ENCODE data around the gene PLCG2. TPM values are rescaled to one million over a fixed set of nuclear protein-coding genes. Genes with fewer than 3 reads are reported as not detected.

Gene PLCG2
- total RNA-seq, 1 donor from 2014 or later = 5.7 TPM

GRCh38 chr16:81795193-81795592, 16.1 kb downstream of the PLCG2 start:
- H3K4me1 Mint-ChIP-seq = peaks cover 9% of the 10 kb centered on the region
- H3K27ac Mint-ChIP-seq = no peak overlapping the region
- no peaks in the 10 kb centered on the region for H3K36me3 Mint-ChIP-seq
- H3K27me3 Mint-ChIP-seq (ENCODE audit: low read depth) = peaks cover 11% of the 10 kb centered on the region
- no peak for TF ChIP-seq CTCF (IDR thresholded peaks at IDR 0.05; ENCODE audit: unreplicated experiment)
- H3K9me3 Mint-ChIP-seq = no peaks in the 10 kb centered on the region
- no peak overlapping the region for H3K4me3 Mint-ChIP-seq
- DNase-seq (ENCODE audit: low spot score in 2 of 2, unreplicated experiment in 2 of 2) = no peak

DNA sequence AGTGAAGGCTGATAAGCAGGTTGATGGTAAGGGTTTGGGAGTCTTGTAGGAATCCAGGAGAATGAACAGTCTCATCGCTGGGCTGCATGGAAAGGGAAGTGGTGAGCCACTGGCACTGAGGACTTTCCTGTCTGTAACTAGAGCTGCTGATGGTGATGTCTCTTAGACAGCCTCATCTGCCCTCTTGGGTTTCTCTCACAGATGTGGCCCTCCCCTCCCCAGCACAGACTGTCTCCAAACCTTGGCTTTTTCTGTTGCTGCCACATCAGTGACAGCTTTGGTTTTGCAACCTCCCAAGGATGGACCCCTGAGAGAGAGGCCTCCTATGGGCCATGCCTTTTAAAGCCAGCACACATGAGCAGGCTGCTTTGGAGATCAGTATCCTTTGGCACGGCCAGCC, 16.9 kb downstream of the PLCG2 start:
- H3K9me3 Mint-ChIP-seq = no peaks in the 10 kb centered on the region
- no peaks in the 10 kb centered on the region for H3K36me3 Mint-ChIP-seq
- no peak overlapping the region for H3K27ac Mint-ChIP-seq
- TF ChIP-seq CTCF (IDR thresholded peaks at IDR 0.05; ENCODE audit: unreplicated experiment) = no peak
- H3K4me3 Mint-ChIP-seq = no peak overlapping the region
- peaks cover 6% of the 10 kb centered on the region for H3K4me1 Mint-ChIP-seq
- no peak for DNase-seq (ENCODE audit: low spot score in 2 of 2, unreplicated experiment in 2 of 2)
- H3K27me3 Mint-ChIP-seq (ENCODE audit: low read depth) = peaks cover 7% of the 10 kb centered on the region

- Mint-ChIP-seq H3K4me3 (no peak overlapping the region), H3K4me1 (peaks cover 4% of the 10 kb centered on the region), H3K27ac (no peak overlapping the region), H3K27me3 (ENCODE audit: low read depth) (peaks cover 7% of the 10 kb centered on the region), H3K36me3 (no peaks in the 10 kb centered on the region), H3K9me3 (no peaks in the 10 kb centered on the region)
- no peak for TF ChIP-seq CTCF (IDR thresholded peaks at IDR 0.05; ENCODE audit: unreplicated experiment)
- no peak for DNase-seq (ENCODE audit: low spot score in 2 of 2, unreplicated experiment in 2 of 2)
Observed at GRCh38 chr16:81796583-81797346, 17.7 kb downstream of the PLCG2 start.

DNA sequence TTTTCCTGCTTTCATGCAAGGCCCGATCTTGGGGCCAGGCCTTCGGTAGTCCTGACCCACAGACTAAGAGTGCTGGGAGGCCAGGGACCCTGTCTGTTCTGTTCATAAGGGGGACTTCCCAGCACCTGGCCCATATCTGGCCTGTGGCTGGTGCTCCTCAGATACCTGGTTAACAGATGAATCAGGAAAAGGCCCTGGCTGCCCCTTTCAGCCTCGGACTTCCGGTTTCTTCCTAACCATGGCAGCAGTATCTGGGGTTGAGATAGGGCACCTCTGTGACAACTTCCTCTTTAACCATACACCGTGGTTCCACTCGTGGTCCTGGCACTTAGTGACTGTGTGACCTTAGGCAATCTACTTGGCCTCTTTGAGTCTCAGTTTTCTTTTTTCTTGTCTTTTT, 18.4 kb downstream of the PLCG2 start:
- no peak overlapping the region for H3K27ac Mint-ChIP-seq

GRCh38 chr16:81798311-81799137, 19.4 kb downstream of the PLCG2 start:
- Mint-ChIP-seq H3K4me1 (peaks cover 4% of the 10 kb centered on the region), H3K27me3 (ENCODE audit: low read depth) (peaks cover 4% of the 10 kb centered on the region), H3K4me3 (no peak overlapping the region), H3K36me3 (no peaks in the 10 kb centered on the region), H3K27ac (no peak overlapping the region), H3K9me3 (no peaks in the 10 kb centered on the region)
- DNase-seq (ENCODE audit: low spot score in 2 of 2, unreplicated experiment in 2 of 2) = no peak
- no peak for TF ChIP-seq CTCF (IDR thresholded peaks at IDR 0.05; ENCODE audit: unreplicated experiment)

More for the DNA sequence above, 18.4 kb downstream of the PLCG2 start:
- DNase-seq (ENCODE audit: low spot score in 2 of 2, unreplicated experiment in 2 of 2) = no peak
- H3K9me3 Mint-ChIP-seq = no peaks in the 10 kb centered on the region
- H3K4me3 Mint-ChIP-seq = no peak overlapping the region
- no peaks in the 10 kb centered on the region for H3K36me3 Mint-ChIP-seq
- peaks cover 7% of the 10 kb centered on the region for H3K27me3 Mint-ChIP-seq (ENCODE audit: low read depth)
- no peak for TF ChIP-seq CTCF (IDR thresholded peaks at IDR 0.05; ENCODE audit: unreplicated experiment)
- peaks cover 4% of the 10 kb centered on the region for H3K4me1 Mint-ChIP-seq

All from mesothelial cell of epicardium (in vitro differentiated cells).